Transverse colon (tissue), 4 donors: ENCODE measurements around the gene FOLR3. TPM values are rescaled to one million over a fixed set of nuclear protein-coding genes. Genes with fewer than 3 reads are reported as not detected.
A peak's percentile ranks its signal among the peaks of the same experiment; 100 is the strongest.
"Not testable (repeated sequence)": the region's sequence is repeated elsewhere in the genome, so short reads cannot be mapped to it uniquely, and the experiment has no call there.

Experiments used
- DNase-seq: peaks from one replicate; pipeline ENCODE4 v3.0.0-alpha.2; 2019
- H3K27ac ChIP-seq, 4 donors: fragments of 200-600 bp; sonication (generic); 2 replicates each; pipeline ENCODE4 v1.5.1; 2016 to 2018; ENCODE audit warnings: inconsistent platforms in 4 of 4
- H3K27me3 ChIP-seq: fragments of 200-600 bp; sonication (generic); 2 replicates; pipeline ENCODE4 v1.5.1; 2017; ENCODE audit warnings: inconsistent platforms
- H3K36me3 ChIP-seq, 4 donors: fragments of 200-600 bp; sonication (generic); 2 replicates each; pipeline ENCODE4 v1.5.1; 2017 to 2019; ENCODE audit warnings: inconsistent platforms in 4 of 4
- H3K4me1 ChIP-seq, 4 donors: fragments of 200-600 bp; sonication (generic); 2 replicates each; pipeline ENCODE4 v1.5.1; 2017 to 2020; ENCODE audit warnings: inconsistent platforms in 4 of 4
- H3K4me3 ChIP-seq, 4 donors: fragments of 200-600 bp; sonication (generic); 1 replicate in 1 of 4; 2 replicates in 3 of 4; pipeline versions ENCODE4 v1.5.1 to v1.6.1; 2017 to 2019; ENCODE audit warnings: inconsistent platforms in 4 of 4
- H3K9me3 ChIP-seq, 2 donors: fragments of 200-600 bp; sonication (generic); 2 replicates each; pipeline ENCODE4 v1.5.1; 2017 to 2019; ENCODE audit warnings: inconsistent platforms in 2 of 2
- EP300 ChIP-seq: sonication (generic); formaldehyde crosslinking; IDR thresholded peaks from one replicate; pipeline ENCODE4 v1.6.1; 2017; ENCODE audit warnings: antibody characterized with exemption, low read depth
- POLR2A ChIP-seq: fragments of 450-650 bp; IDR thresholded peaks from one replicate; pipeline ENCODE4 v1.6.1; 2016; ENCODE audit warnings: antibody characterized with exemption, mild to moderate bottlenecking, moderate library complexity
- POLR2AphosphoS5 ChIP-seq, 3 donors: sonication (generic); formaldehyde crosslinking; IDR thresholded peaks; one replicate each; pipeline ENCODE4 v1.6.1; 2016; ENCODE audit warnings: antibody characterized with exemption in 3 of 3
- WGBS, 2 donors: methylation state at CpG; one replicate each; pipeline ENCODE4 v1.1.5; 2018; ENCODE audit warnings: low coverage in 1 of 2; 5-methylcytosine and 5-hydroxymethylcytosine counted together
- in situ Hi-C, 4 donors: fragments of 200-750 bp; cut with MboI; loops; one replicate each; pipeline versions ENCODE4 v1.15.0 to v1.15.1; 2017; ENCODE audit warnings: low sequenced_read_pairs in 3 of 4, low pct_ligation_motif_present in 1 of 4, low pct_unique_long_range_greater_than_20kb in 1 of 4
- intact Hi-C: fragments of 100-400 bp; cut with DNase I; formaldehyde crosslinking; loops from one replicate; pipeline ENCODE4 v1.15.1; 2023; ENCODE audit warnings: low total_unique reads
- total RNA-seq, 4 donors: library from RNA; depleted of rRNA; stranded (reverse); fragments of >200 nt; gene quantifications; one replicate each; pipeline ENCODE4 v1.1.0, GENCODE V29; 2016
- TF ChIP-seq, protein P1 (sequence below), 5 experiments: fragments of 200-600 bp in 3 of 5; fragments of 450-650 bp in 2 of 5; sonication (generic) in 3 of 5; IDR thresholded peaks; 1 replicate in 2 of 5; 2 replicates in 3 of 5; pipeline ENCODE4 v1.5.1; 2016 to 2017; ENCODE audit warnings: antibody characterized with exemption in 5 of 5, inconsistent platforms in 3 of 5, mild to moderate bottlenecking in 2 of 5, moderate library complexity in 1 of 5

The FOLR3 gene
- total RNA-seq = not detected

DNA sequence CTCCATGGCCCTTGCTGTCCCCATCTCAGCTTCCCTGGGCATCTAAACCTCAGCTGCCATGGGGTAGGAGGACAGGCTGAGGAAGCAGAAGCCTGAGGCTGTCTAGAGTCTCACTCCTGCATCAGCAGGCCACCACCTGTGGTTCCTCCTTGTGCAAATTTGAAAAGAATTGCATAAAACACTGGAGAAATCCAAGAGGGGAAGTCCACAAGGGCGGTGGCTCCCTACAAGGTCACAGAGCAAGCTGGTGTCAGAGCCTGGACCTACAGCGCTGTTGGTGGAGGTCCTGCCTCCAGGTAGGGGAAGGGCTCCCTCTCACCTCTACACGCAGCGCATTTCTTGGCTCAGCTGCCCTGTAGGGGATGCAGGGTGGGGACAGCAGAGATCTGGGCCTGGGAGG, at the start of gene FOLR3:
Gene FOLR3 (plus strand): TSS at position 253 of the 400 bp plus-strand sequence. CDS start 228 bp downstream, outside the sequence.
- intact Hi-C loops, H3K36me3 ChIP-seq, H3K9me3 ChIP-seq, in situ Hi-C loops, H3K4me3 ChIP-seq, H3K27me3 ChIP-seq, H3K27ac ChIP-seq, DNase-seq, H3K4me1 ChIP-seq: not testable (repeated sequence)
- WGBS, 2 donors = 95% methylated on average over 4 of the region's 4 CpGs; no CpG with 5 or more reads in 1 of the 2 donors

DNA sequence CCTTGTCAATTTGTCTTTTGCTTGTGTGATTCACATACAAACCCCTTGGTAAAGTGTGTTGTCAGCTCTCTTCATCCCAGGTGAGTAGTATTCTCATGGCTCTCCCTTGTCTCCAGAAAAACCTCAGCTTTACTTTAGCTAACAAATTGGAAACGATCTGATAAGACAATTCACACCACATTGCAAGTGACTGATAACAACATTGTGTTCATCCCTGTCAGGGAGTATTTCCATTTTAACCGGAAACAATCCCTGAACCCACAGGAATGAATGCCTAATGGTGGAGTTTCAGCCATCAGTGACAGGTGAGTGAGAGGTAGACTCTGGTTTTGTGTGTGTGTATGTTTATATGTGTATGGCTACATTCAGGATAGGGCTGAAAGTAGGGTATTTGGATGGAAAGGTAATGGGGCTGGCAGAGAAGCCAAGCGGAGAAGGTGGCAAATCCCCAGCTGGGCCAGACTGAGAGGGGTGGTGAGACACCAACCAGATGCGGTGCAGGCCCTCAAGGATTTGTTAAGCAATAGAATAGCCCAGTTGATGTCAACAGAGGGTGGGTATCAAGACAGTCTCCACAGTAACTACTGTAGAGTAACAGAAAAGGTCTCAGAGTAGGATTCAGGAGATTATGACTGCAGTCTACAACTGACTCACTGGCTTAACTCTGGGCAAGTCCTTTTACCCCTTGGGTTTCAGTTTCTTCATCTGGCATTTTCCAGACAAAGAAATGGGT, 47.3 kb upstream of the FOLR3 start:
- WGBS, 2 donors = 86 to 88% methylated on average over 2 to 4 of the region's 4 CpGs
- Histone ChIP-seq H3K36me3 (no peaks in the 10 kb centered on the region), H3K27me3 (no peaks in the 10 kb centered on the region), H3K4me3 (no peak overlapping the region), H3K27ac (no peak overlapping the region), H3K9me3 (no peaks in the 10 kb centered on the region), H3K4me1 (peaks cover 0 to 35% (median 12%) of the 10 kb centered on the region in 4 donors)
- no peak for DNase-seq
- TF ChIP-seq EP300 (no peak), POLR2A (no peak), POLR2AphosphoS5 (IDR thresholded peaks at IDR 0.05) (no peak)
- TF ChIP-seq, protein P1, sequence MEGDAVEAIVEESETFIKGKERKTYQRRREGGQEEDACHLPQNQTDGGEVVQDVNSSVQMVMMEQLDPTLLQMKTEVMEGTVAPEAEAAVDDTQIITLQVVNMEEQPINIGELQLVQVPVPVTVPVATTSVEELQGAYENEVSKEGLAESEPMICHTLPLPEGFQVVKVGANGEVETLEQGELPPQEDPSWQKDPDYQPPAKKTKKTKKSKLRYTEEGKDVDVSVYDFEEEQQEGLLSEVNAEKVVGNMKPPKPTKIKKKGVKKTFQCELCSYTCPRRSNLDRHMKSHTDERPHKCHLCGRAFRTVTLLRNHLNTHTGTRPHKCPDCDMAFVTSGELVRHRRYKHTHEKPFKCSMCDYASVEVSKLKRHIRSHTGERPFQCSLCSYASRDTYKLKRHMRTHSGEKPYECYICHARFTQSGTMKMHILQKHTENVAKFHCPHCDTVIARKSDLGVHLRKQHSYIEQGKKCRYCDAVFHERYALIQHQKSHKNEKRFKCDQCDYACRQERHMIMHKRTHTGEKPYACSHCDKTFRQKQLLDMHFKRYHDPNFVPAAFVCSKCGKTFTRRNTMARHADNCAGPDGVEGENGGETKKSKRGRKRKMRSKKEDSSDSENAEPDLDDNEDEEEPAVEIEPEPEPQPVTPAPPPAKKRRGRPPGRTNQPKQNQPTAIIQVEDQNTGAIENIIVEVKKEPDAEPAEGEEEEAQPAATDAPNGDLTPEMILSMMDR (IDR thresholded peaks at IDR 0.05) = no peak
- in situ Hi-C loops = no loop called here
- intact Hi-C loops = no loop called here

GRCh38 chr11:72091292-72091691, 44.2 kb upstream of the FOLR3 start:
- intact Hi-C loops = loop anchor here (1.0 kb wide), 1 partner anchor 66 kb away; no protein-coding TSS in a partner anchor
- no peaks in the 10 kb centered on the region for H3K9me3 ChIP-seq
- H3K4me3 ChIP-seq = no peak overlapping the region
- DNase-seq = peak; percentile 82
- H3K4me1 ChIP-seq = peaks cover 0 to 16% (median 8%) of the 10 kb centered on the region in 4 donors
- in situ Hi-C loops = loop anchor here in 3 of 4 donors (5.0 to 10.0 kb wide), 2 partner anchors 66 to 69 kb away; no protein-coding TSS in a partner anchor
- WGBS, 2 donors = 32 to 38% methylated on average over 4 of the region's 4 CpGs
- peaks cover 0 to 2% (median 0%) of the 10 kb centered on the region in 4 donors for H3K36me3 ChIP-seq
- H3K27ac ChIP-seq = peak overlapping the region; percentile 27 to 68 (median 51)
- TF ChIP-seq POLR2AphosphoS5 (IDR thresholded peaks at IDR 0.05) (peak in 2 of 3 donors; percentile 30 to 39), EP300 (no peak), POLR2A (no peak)
- TF ChIP-seq, protein P1 (IDR thresholded peaks at IDR 0.05) = peak; percentile 81 to 96 (median 89)
- H3K27me3 ChIP-seq = no peaks in the 10 kb centered on the region

- no peak for DNase-seq
- Histone ChIP-seq H3K27me3 (no peaks in the 10 kb centered on the region), H3K4me3 (no peak overlapping the region), H3K4me1 (peaks cover 8 to 32% (median 27%) of the 10 kb centered on the region in 4 donors), H3K9me3 (no peaks in the 10 kb centered on the region), H3K36me3 (peaks cover 0 to 34% (median 10%) of the 10 kb centered on the region in 4 donors), H3K27ac (no peak overlapping the region)
- WGBS, 2 donors = 96% methylated on average over 3 of the region's 3 CpGs; no CpG with 5 or more reads in 1 of the 2 donors
- TF ChIP-seq, protein P1 (IDR thresholded peaks at IDR 0.05) = no peak
- no peak for TF ChIP-seq POLR2A
- no peak for TF ChIP-seq EP300
- no peak for TF ChIP-seq POLR2AphosphoS5 (IDR thresholded peaks at IDR 0.05)
- intact Hi-C loops (no loop called here), in situ Hi-C loops (loop anchor here in 2 of 4 donors (10.0 kb wide), 1 partner anchor 74 kb away; no protein-coding TSS in a partner anchor)
Measured at GRCh38 chr11:72098741-72099140, 36.8 kb upstream of the FOLR3 start.
